Breast epithelium (tissue), 4 donors: ENCODE measurements around the gene EDN3. TPM values are rescaled to one million over a fixed set of nuclear protein-coding genes. Genes with fewer than 3 reads are reported as not detected.

Experiments
- DNase-seq, 2 donors: peaks; one replicate each; pipeline ENCODE4 v3.0.0-alpha.2; 2019; ENCODE audit warnings: low spot score in 2 of 2
- H3K27ac ChIP-seq, 2 donors: fragments of 200-600 bp; sonication (generic) in 1 of 2; one replicate each; pipeline ENCODE4 v1.5.1; 2016 to 2019; ENCODE audit warnings: mild to moderate bottlenecking in 1 of 2
- H3K27me3 ChIP-seq, 2 donors: fragments of 200-600 bp; sonication (generic) in 1 of 2; one replicate each; pipeline versions ENCODE4 v1.5.1 to v1.6.0; 2017 to 2019; ENCODE audit warnings: control low read depth in 1 of 2, mild to moderate bottlenecking in 1 of 2
- H3K36me3 ChIP-seq: fragments of 200-600 bp; one replicate; pipeline ENCODE4 v1.5.1; 2019
- H3K4me1 ChIP-seq, 2 donors: fragments of 200-600 bp; sonication (generic); one replicate each; pipeline ENCODE4 v1.5.1; 2016 to 2019; ENCODE audit warnings: control low read depth in 1 of 2
- H3K4me3 ChIP-seq, 3 donors: fragments of 200-600 bp; sonication (generic); 1 replicate in 2 of 3; 2 replicates in 1 of 3; pipeline ENCODE4 v1.5.1; 2016 to 2019; ENCODE audit warnings: mild to moderate bottlenecking in 3 of 3, moderate library complexity in 2 of 3
- H3K9me3 ChIP-seq, 2 donors: fragments of 200-600 bp; sonication (generic) in 1 of 2; one replicate each; pipeline ENCODE4 v1.5.1; 2016 to 2019; ENCODE audit warnings: control low read depth in 1 of 2
- CTCF ChIP-seq, 3 donors: fragments of 450-650 bp; IDR thresholded peaks; one replicate each; pipeline ENCODE4 v1.5.1; 2016 to 2017; ENCODE audit warnings: antibody characterized with exemption in 3 of 3, mild to moderate bottlenecking in 3 of 3, moderate library complexity in 3 of 3
- POLR2A ChIP-seq: fragments of 450-650 bp; IDR thresholded peaks from one replicate; pipeline ENCODE4 v1.6.1; 2016; ENCODE audit warnings: antibody characterized with exemption, mild to moderate bottlenecking, moderate library complexity
- POLR2AphosphoS5 ChIP-seq, 3 donors: sonication (generic); formaldehyde crosslinking; IDR thresholded peaks; one replicate each; pipeline ENCODE4 v1.6.1; 2017; ENCODE audit warnings: antibody characterized with exemption in 3 of 3
- intact Hi-C: fragments of 100-400 bp; cut with DNase I; formaldehyde crosslinking; loops from one replicate; pipeline ENCODE4 v1.15.1; 2023; ENCODE audit warnings: low total_unique reads
- total RNA-seq, 3 donors: library from RNA; depleted of rRNA; stranded (reverse); fragments of >200 nt; gene quantifications; one replicate each; pipeline ENCODE4 v1.1.0, GENCODE V29; 2016

The EDN3 gene
- total RNA-seq, 3 donors from 2014 or later, result 0.96 to 12.1 (median 6.9) TPM

GRCh38 chr20:59295531-59295930, 4.9 kb upstream of the EDN3 start:
- Histone ChIP-seq H3K4me1 (no peaks in the 10 kb centered on the region), H3K4me3 (no peak overlapping the region), H3K9me3 (no peaks in the 10 kb centered on the region), H3K27ac (no peak overlapping the region), H3K36me3 (no peaks in the 10 kb centered on the region), H3K27me3 (peaks cover 0 to 32% of the 10 kb centered on the region in 2 donors)
- intact Hi-C loops, result no loop called here
- TF ChIP-seq POLR2AphosphoS5 (IDR thresholded peaks at IDR 0.05) (no peak), POLR2A (no peak), CTCF (IDR thresholded peaks at IDR 0.05) (no peak)
- no peak for DNase-seq

- no peak overlapping the region for H3K27ac ChIP-seq
- H3K4me3 ChIP-seq, result no peak overlapping the region
- peaks cover 0 to 46% of the 10 kb centered on the region in 2 donors for H3K27me3 ChIP-seq
- no peak for DNase-seq
- H3K4me1 ChIP-seq, result no peaks in the 10 kb centered on the region
- H3K9me3 ChIP-seq, result no peaks in the 10 kb centered on the region
- intact Hi-C loops, result no loop called here
- no peaks in the 10 kb centered on the region for H3K36me3 ChIP-seq
- TF ChIP-seq POLR2AphosphoS5 (IDR thresholded peaks at IDR 0.05), result no peak
Measured at GRCh38 chr20:59297686-59298085, 2.7 kb upstream of the EDN3 start.

GRCh38 chr20:59299945-59300332, 472 bp upstream of the EDN3 start:
- Histone ChIP-seq H3K4me1 (no peaks in the 10 kb centered on the region), H3K4me3 (peak overlapping the region in 2 of 3 donors; percentile 57 to 64), H3K36me3 (no peaks in the 10 kb centered on the region), H3K27ac (peak overlapping the region; percentile 62 to 72), H3K27me3 (peaks cover 0 to 37% of the 10 kb centered on the region in 2 donors), H3K9me3 (no peaks in the 10 kb centered on the region)
- DNase-seq, result peak in 1 of 2 donors; percentile 72
- TF ChIP-seq CTCF (IDR thresholded peaks at IDR 0.05), result no peak
- TF ChIP-seq POLR2AphosphoS5 (IDR thresholded peaks at IDR 0.05), result peak in 1 of 3 donors; percentile 13
- no peak for TF ChIP-seq POLR2A
- intact Hi-C loops, result no loop called here

DNA sequence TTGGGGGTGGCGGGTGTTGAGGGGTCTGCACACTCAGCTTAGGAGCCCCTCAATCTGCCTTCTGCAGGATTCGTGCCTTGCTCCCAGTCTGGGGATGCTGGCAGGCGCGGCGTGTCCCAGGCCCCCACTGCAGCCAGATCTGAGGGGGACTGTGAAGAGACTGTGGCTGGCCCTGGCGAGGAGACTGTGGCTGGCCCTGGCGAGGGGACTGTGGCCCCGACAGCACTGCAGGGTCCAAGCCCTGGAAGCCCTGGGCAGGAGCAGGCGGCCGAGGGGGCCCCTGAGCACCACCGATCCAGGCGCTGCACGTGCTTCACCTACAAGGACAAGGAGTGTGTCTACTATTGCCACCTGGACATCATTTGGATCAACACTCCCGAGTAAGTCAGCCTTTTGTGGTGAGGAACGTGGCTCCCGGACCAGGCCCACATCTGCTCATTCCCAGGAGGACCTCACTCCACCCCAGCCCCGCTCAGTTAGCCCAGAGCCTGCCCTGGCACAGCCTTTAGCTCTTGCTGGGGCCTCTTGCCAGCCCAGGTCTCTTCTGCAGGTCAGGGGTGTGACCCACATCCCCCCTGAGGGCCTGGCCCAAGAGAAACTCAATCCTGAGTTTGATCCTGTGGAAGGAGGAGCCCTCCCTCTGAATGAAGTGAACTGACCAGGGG, 1.1 kb downstream of the EDN3 start:
- TF ChIP-seq POLR2AphosphoS5 (IDR thresholded peaks at IDR 0.05) (no peak), POLR2A (no peak), CTCF (IDR thresholded peaks at IDR 0.05) (no peak)
- Histone ChIP-seq H3K4me1 (no peaks in the 10 kb centered on the region), H3K4me3 (peak overlapping the region in 2 of 3 donors; percentile 57 to 64), H3K9me3 (no peaks in the 10 kb centered on the region), H3K36me3 (no peaks in the 10 kb centered on the region), H3K27ac (no peak overlapping the region), H3K27me3 (peaks cover 0 to 37% of the 10 kb centered on the region in 2 donors)
- intact Hi-C loops, result no loop called here
- DNase-seq, result no peak

- intact Hi-C loops, result no loop called here
- TF ChIP-seq CTCF (IDR thresholded peaks at IDR 0.05), result no peak
- TF ChIP-seq POLR2AphosphoS5 (IDR thresholded peaks at IDR 0.05), result no peak
- TF ChIP-seq POLR2A, result no peak
- no peak for DNase-seq
Measured at GRCh38 chr20:59305908-59306655, 5.7 kb downstream of the EDN3 start.

More at GRCh38 chr20:59305908-59306655, 5.7 kb downstream of the EDN3 start:
- no peaks in the 10 kb centered on the region for H3K9me3 ChIP-seq
- H3K4me1 ChIP-seq, result no peaks in the 10 kb centered on the region
- peaks cover 0 to 14% of the 10 kb centered on the region in 2 donors for H3K27me3 ChIP-seq
- H3K36me3 ChIP-seq, result no peaks in the 10 kb centered on the region
- H3K27ac ChIP-seq, result no peak overlapping the region
- no peak overlapping the region for H3K4me3 ChIP-seq
